ENCODE measurements around the gene HDAC8.

The HDAC8 gene

DNA sequence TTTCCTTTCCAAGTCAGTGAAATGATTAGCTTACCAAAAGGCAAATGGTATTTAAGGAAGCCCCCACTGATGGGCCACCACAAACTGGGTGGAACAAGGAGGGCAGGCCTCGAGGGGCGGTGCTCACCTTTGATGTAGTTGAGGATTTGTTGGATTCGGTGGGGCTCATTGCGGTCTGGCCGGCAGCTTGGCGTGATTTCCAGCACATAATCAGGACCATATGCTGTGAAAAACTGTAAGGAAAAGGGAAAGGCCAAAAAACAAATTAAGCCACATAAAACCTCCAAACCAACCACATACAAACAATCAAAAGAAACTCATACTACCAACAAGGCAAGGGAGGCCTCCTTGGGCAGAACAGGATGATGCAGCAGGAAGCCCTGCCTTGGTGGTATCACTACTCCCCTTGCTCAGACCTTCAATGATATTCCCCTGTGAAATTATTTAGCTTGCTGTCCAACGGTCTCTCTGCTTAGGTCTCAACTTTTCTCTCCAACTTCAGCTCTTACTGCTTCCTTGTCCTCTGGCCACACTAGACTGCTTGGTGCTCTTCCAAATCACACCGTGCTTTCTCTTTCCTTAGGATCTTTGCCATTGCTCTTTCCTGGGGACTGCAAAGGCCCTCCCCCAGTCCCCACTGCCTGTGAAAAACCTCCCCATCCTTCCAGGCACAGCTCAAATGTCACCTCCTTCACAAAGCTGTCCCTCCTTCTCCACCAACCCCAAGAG, 220.9 kb downstream of the HDAC8 start:
- TF ChIP-seq, protein P1, sequence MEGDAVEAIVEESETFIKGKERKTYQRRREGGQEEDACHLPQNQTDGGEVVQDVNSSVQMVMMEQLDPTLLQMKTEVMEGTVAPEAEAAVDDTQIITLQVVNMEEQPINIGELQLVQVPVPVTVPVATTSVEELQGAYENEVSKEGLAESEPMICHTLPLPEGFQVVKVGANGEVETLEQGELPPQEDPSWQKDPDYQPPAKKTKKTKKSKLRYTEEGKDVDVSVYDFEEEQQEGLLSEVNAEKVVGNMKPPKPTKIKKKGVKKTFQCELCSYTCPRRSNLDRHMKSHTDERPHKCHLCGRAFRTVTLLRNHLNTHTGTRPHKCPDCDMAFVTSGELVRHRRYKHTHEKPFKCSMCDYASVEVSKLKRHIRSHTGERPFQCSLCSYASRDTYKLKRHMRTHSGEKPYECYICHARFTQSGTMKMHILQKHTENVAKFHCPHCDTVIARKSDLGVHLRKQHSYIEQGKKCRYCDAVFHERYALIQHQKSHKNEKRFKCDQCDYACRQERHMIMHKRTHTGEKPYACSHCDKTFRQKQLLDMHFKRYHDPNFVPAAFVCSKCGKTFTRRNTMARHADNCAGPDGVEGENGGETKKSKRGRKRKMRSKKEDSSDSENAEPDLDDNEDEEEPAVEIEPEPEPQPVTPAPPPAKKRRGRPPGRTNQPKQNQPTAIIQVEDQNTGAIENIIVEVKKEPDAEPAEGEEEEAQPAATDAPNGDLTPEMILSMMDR (IDR thresholded peaks at IDR 0.05; ENCODE audit: insufficient read depth, low read length, poor library complexity, severe bottlenecking), result no peak
- TF ChIP-seq EZH2phosphoT487 (conservative IDR thresholded peaks at IDR 0.05; ENCODE audit: low read length), result no peak
- H2AFZ ChIP-seq (ENCODE audit: low read depth, low read length, severe bottlenecking), result no peak overlapping the region
- H3K9ac ChIP-seq (ENCODE audit: low read length), result no peak overlapping the region
- H3K79me2 ChIP-seq (ENCODE audit: insufficient read depth, low read length), result no peaks in the 10 kb centered on the region
- no peak overlapping the region for H3K4me2 ChIP-seq (ENCODE audit: low read depth, low read length, poor library complexity, severe bottlenecking)
- H3K9me2 ChIP-seq (replicated peaks; ENCODE audit: insufficient read depth, low read length), result no peaks in the 10 kb centered on the region
- no peak overlapping the region for H3K27ac ChIP-seq (ENCODE audit: low read depth, low read length)
- no peaks in the 10 kb centered on the region for H3F3A ChIP-seq (ENCODE audit: insufficient read depth)
- H3K9me3 ChIP-seq (ENCODE audit: insufficient read depth, low read length), result no peaks in the 10 kb centered on the region
- no peaks in the 10 kb centered on the region for H3K27me3 ChIP-seq (ENCODE audit: low read length)
- no peaks in the 10 kb centered on the region for H3K36me3 ChIP-seq (ENCODE audit: low read length)
- H4K20me1 ChIP-seq (ENCODE audit: low read depth, low read length), result no peaks in the 10 kb centered on the region
- H3K4me3 ChIP-seq (ENCODE audit: insufficient read depth, low read length, poor library complexity, severe bottlenecking), result no peak overlapping the region

DNA sequence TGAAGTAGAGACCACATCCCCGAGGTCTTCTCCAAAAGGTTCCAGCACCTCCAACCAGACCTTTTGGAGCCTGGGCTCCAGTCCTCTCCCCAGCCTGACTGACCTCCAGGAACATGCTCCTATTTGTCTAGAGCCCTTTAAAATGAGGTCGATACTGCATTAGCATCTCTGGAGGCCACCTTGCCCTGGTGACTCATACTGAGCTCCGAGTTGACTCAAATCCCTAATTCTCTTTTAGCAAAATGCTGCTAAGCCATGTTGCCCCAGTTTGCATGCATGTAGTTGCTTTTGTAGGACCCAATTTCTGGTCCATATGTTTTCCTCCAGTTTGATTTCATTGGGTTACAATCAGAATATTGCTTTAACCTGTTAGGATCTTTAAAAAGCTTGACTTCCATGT, 223.5 kb downstream of the HDAC8 start:
- no peaks in the 10 kb centered on the region for H3K9me3 ChIP-seq (ENCODE audit: insufficient read depth, low read length)
- no peaks in the 10 kb centered on the region for H3K9me2 ChIP-seq (replicated peaks; ENCODE audit: insufficient read depth, low read length)
- no peak overlapping the region for H3K27ac ChIP-seq (ENCODE audit: low read depth, low read length)
- H3K9ac ChIP-seq (ENCODE audit: low read length), result no peak overlapping the region
- no peak overlapping the region for H3K4me2 ChIP-seq (ENCODE audit: low read depth, low read length, poor library complexity, severe bottlenecking)
- H3K27me3 ChIP-seq (ENCODE audit: low read length), result no peaks in the 10 kb centered on the region
- H3K4me3 ChIP-seq (ENCODE audit: insufficient read depth, low read length, poor library complexity, severe bottlenecking), result no peak overlapping the region
- no peak overlapping the region for H2AFZ ChIP-seq (ENCODE audit: low read depth, low read length, severe bottlenecking)
- TF ChIP-seq EZH2phosphoT487 (conservative IDR thresholded peaks at IDR 0.05; ENCODE audit: low read length), result no peak
- TF ChIP-seq, protein P1 (IDR thresholded peaks at IDR 0.05; ENCODE audit: insufficient read depth, low read length, poor library complexity, severe bottlenecking), result no peak
- no peaks in the 10 kb centered on the region for H3F3A ChIP-seq (ENCODE audit: insufficient read depth)
- no peaks in the 10 kb centered on the region for H3K79me2 ChIP-seq (ENCODE audit: insufficient read depth, low read length)
- H3K36me3 ChIP-seq (ENCODE audit: low read length), result no peaks in the 10 kb centered on the region
- no peaks in the 10 kb centered on the region for H4K20me1 ChIP-seq (ENCODE audit: low read depth, low read length)

DNA sequence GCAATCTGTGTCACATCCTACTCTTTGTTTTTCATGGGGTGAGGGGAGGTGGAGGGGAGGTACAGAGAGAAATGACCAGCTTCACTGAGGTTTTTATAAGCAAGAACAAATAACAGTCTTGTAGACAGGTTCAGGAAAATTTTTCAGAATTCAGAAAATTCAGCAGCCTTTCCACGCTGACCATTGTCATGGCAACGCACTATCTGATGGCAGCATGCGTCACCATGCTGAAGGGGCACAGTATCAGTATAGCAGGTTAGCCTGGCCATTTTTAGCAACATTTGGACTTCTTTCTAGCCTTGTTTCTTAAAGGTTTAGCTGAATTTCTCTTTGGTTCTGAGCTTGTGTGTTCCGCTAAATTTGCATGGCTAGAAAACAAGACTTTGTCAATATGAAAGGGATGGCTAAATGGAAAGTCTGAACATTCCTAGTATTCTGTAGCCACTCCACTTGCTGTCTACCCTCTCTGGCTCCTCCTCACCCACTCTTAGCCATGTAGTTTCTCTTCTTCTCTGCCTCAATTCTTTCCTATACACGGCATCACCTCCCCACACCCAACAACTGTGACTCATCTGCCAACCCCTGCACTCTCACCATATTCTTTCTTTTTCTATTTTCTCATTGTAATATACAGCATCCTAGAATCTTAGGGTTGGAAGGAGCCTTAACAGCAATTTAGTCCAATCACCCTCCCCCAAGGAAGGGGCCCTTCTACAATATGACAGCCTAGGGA, 224.2 kb downstream of the HDAC8 start:
- Histone ChIP-seq H3F3A (ENCODE audit: insufficient read depth) (no peaks in the 10 kb centered on the region), H3K27ac (ENCODE audit: low read depth, low read length) (no peak overlapping the region), H3K36me3 (ENCODE audit: low read length) (no peaks in the 10 kb centered on the region), H3K4me3 (ENCODE audit: insufficient read depth, low read length, poor library complexity, severe bottlenecking) (no peak overlapping the region), H3K9me3 (ENCODE audit: insufficient read depth, low read length) (no peaks in the 10 kb centered on the region), H3K9me2 (replicated peaks; ENCODE audit: insufficient read depth, low read length) (no peaks in the 10 kb centered on the region), H3K9ac (ENCODE audit: low read length) (no peak overlapping the region), H3K27me3 (ENCODE audit: low read length) (no peaks in the 10 kb centered on the region), H2AFZ (ENCODE audit: low read depth, low read length, severe bottlenecking) (no peak overlapping the region), H3K4me2 (ENCODE audit: low read depth, low read length, poor library complexity, severe bottlenecking) (no peak overlapping the region), H3K79me2 (ENCODE audit: insufficient read depth, low read length) (no peaks in the 10 kb centered on the region), H4K20me1 (ENCODE audit: low read depth, low read length) (no peaks in the 10 kb centered on the region)
- TF ChIP-seq, protein P1 (IDR thresholded peaks at IDR 0.05; ENCODE audit: insufficient read depth, low read length, poor library complexity, severe bottlenecking), result no peak
- TF ChIP-seq EZH2phosphoT487 (conservative IDR thresholded peaks at IDR 0.05; ENCODE audit: low read length), result no peak

Data from SU-DHL-6 (cell line).